ENCODE results near the gene MACF1.

- TF ChIP-seq TAF1 (IDR thresholded peaks at IDR 0.05; ENCODE audit: low read depth, low read length) (no peak), POLR2A (IDR thresholded peaks at IDR 0.05; ENCODE audit: low read depth, low read length) (no peak), POU2F2 (IDR thresholded peaks at IDR 0.05; ENCODE audit: low read depth, low read length) (no peak), POLR2AphosphoS5 (IDR thresholded peaks at IDR 0.05; ENCODE audit: low read depth, low read length) (no peak)
Observed at GRCh38 chr1:39469150-39469549, 264.7 kb downstream of the MACF1 start.

Measured in GM12891 (cell line).